ENCODE data around the gene PKN3. TPM values are rescaled to one million over a fixed set of nuclear protein-coding genes. Genes with fewer than 3 reads are reported as not detected.

PKN3 gene
- total RNA-seq, 2 experiments from 2014 or later, result 0.95 to 1.9 TPM

DNA sequence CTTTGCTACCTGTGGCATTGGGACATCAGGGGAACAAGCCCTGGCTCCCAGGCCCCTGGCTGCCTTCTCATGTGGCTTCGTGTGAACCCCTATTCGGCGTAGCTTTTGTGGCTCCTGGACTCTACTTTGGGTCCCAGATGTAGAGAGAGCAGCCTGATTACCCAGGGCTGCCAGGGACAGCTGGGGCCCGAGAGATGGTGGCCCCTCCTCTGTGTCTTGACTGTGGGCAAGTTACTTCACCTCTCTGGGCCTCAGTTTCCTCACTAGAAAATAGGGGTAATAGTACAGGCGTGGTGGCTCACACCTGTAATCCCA, 2.0 kb downstream of the PKN3 start:
- H3K27ac Mint-ChIP-seq, result no peak overlapping the region
- Histone ChIP-seq H3K9me3 (ENCODE audit: control insufficient read depth in 1 of 2, insufficient read depth in 1 of 2, low read length in 2 of 2) (peaks cover 0 to 3% of the 10 kb centered on the region in 2 experiments), H3K27ac (ENCODE audit: low read depth in 1 of 2, low read length in 2 of 2) (no peak overlapping the region), H3K27me3 (ENCODE audit: control insufficient read depth in 1 of 2, insufficient read depth in 2 of 2, low read length in 2 of 2) (no peaks in the 10 kb centered on the region), H3K36me3 (ENCODE audit: insufficient read depth, low read length) (no peaks in the 10 kb centered on the region), H3K4me3 (ENCODE audit: low read length) (no peak overlapping the region), H3K4me1 (ENCODE audit: insufficient read depth, low read length) (peaks cover 20% of the 10 kb centered on the region)
- DNase-seq (no peak), ATAC-seq (ENCODE audit: poor library complexity) (no peak)
- intact Hi-C loops (cut with DNase I, micrococcal nuclease), result loop anchor here (5.0 kb wide), 3 partner anchors 47 to 83 kb away; partner anchors contain the start of genes DYNC2I2 (in 1 of the 2), TBC1D13 (in 1 of the 2) and ZER1 (in 1 of the 2)
- H3K27me3 Mint-ChIP-seq, result no peaks in the 10 kb centered on the region
- H3K4me1 Mint-ChIP-seq (ENCODE audit: low read depth), result peaks cover 11% of the 10 kb centered on the region
- ChIA-PET CTCF (interaction anchor here (0.8 to 1.3 kb wide), 2 partner anchors 21 to 114 kb away, joined by 3 to 4 read pairs; partner anchors contain the start of gene ENDOG), POLR2A (interaction anchor here (1.0 kb wide), 1 partner anchor 20 kb away, joined by 5 read pairs; the partner anchor contains the start of gene ZDHHC12)
- no peaks in the 10 kb centered on the region for H3K36me3 Mint-ChIP-seq (ENCODE audit: low read depth)
- H3K4me3 Mint-ChIP-seq, result peak overlapping the region; percentile 78
- no peaks in the 10 kb centered on the region for H3K9me3 Mint-ChIP-seq
- TF ChIP-seq, protein P1, sequence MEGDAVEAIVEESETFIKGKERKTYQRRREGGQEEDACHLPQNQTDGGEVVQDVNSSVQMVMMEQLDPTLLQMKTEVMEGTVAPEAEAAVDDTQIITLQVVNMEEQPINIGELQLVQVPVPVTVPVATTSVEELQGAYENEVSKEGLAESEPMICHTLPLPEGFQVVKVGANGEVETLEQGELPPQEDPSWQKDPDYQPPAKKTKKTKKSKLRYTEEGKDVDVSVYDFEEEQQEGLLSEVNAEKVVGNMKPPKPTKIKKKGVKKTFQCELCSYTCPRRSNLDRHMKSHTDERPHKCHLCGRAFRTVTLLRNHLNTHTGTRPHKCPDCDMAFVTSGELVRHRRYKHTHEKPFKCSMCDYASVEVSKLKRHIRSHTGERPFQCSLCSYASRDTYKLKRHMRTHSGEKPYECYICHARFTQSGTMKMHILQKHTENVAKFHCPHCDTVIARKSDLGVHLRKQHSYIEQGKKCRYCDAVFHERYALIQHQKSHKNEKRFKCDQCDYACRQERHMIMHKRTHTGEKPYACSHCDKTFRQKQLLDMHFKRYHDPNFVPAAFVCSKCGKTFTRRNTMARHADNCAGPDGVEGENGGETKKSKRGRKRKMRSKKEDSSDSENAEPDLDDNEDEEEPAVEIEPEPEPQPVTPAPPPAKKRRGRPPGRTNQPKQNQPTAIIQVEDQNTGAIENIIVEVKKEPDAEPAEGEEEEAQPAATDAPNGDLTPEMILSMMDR (IDR thresholded peaks at IDR 0.05), result no peak

DNA sequence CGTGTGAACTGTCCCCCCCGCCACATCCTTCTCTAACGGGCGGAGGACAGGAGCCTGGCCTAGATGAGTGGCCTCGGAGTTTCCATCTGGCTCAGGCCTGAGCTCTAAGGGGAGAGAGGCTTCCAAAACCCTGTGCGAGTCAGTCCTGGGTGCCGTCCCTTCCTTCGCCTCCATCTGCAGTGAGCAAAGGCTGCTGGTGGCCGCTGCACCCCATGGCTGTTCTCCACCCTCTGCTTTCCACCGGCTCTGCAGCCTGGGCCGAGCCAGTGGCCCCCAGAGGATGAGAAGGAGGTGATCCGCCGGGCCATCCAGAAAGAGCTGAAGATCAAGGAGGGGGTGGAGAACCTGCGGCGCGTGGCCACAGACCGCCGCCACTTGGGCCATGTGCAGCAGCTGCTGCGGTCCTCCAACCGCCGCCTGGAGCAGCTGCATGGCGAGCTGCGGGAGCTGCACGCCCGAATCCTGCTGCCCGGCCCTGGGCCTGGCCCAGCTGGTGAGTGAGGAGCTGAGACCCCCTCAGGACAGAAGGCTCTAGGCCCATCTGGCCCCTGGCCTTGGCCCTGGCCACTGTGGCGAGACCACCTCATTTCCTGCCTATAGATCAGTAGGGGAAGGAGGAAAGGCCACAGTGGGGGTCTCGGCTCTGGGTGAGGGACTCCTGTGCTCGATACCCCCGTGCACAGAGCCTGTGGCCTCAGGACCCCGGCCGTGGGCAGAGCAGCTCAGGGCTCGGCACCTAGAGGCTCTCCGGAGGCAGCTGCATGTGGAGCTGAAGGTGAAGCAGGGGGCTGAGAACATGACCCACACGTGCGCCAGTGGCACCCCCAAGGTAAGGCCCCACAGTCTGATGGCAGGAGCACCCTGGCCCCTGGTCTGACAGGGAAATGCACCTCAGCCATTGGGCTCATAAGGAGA, 3.0 kb downstream of the PKN3 start:
- CTCF ChIA-PET, result interaction anchor here (0.5 to 1.3 kb wide), 2 partner anchors 113 to 259 kb away, joined by 3 to 4 read pairs; partner anchors contain the start of gene ENDOG
- peak in 1 of 14 experiments; percentile 21 for DNase-seq
- no peak overlapping the region for H3K4me3 Mint-ChIP-seq

DNA sequence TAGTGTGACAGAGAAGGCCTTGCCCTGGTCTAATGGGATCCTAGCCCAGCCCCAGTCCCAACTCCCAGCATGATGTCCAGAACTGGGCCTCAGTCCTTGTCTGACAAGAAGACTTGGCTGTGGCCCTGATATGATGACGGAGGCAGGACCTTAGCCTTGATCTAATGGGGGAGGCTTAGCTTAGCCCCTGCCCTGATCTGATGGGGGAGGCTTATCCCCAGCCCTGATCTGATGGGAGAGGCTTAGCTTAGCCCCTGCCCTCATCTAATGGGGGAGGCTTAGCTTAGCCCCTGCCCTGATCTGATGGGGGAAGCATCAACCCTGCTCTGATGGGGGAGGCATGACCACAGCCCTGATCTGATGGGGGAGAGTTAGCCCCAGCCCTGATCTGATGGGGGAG, 3.7 kb downstream of the PKN3 start:
- Mint-ChIP-seq H3K36me3 (ENCODE audit: low read depth) (no peaks in the 10 kb centered on the region), H3K4me3 (no peak overlapping the region), H3K27me3 (no peaks in the 10 kb centered on the region), H3K9me3 (no peaks in the 10 kb centered on the region), H3K27ac (no peak overlapping the region), H3K4me1 (ENCODE audit: low read depth) (peaks cover 11% of the 10 kb centered on the region)
- H3K4me1 ChIP-seq (ENCODE audit: insufficient read depth, low read length), result peaks cover 20% of the 10 kb centered on the region
- H3K9me3 ChIP-seq (ENCODE audit: control insufficient read depth in 1 of 2, insufficient read depth in 1 of 2, low read length in 2 of 2), result peaks cover 0 to 3% of the 10 kb centered on the region in 2 experiments
- H3K4me3 ChIP-seq (ENCODE audit: low read length), result no peak overlapping the region
- ATAC-seq (ENCODE audit: poor library complexity) (no peak), DNase-seq (peak in 1 of 14 experiments; percentile 11)
- no peaks in the 10 kb centered on the region for H3K27me3 ChIP-seq (ENCODE audit: control insufficient read depth in 1 of 2, insufficient read depth in 2 of 2, low read length in 2 of 2)
- CTCF ChIA-PET, result interaction anchor here (0.5 kb wide), 2 partner anchors 159 to 258 kb away, joined by 3 read pairs; no protein-coding TSS in a partner anchor
- TF ChIP-seq, protein P1 (IDR thresholded peaks at IDR 0.05), result no peak
- POLR2A ChIA-PET, result no interaction called here
- no peak overlapping the region for H3K27ac ChIP-seq (ENCODE audit: low read depth in 1 of 2, low read length in 2 of 2)
- no peaks in the 10 kb centered on the region for H3K36me3 ChIP-seq (ENCODE audit: insufficient read depth, low read length)
- intact Hi-C loops (cut with DNase I, micrococcal nuclease), result no loop called here

More for the DNA sequence above, 3.0 kb downstream of the PKN3 start:
- POLR2A ChIA-PET, result no interaction called here
- Histone ChIP-seq H3K27me3 (ENCODE audit: control insufficient read depth in 1 of 2, insufficient read depth in 2 of 2, low read length in 2 of 2) (no peaks in the 10 kb centered on the region), H3K4me3 (ENCODE audit: low read length) (no peak overlapping the region), H3K27ac (ENCODE audit: low read depth in 1 of 2, low read length in 2 of 2) (no peak overlapping the region), H3K4me1 (ENCODE audit: insufficient read depth, low read length) (peaks cover 20% of the 10 kb centered on the region), H3K9me3 (ENCODE audit: control insufficient read depth in 1 of 2, insufficient read depth in 1 of 2, low read length in 2 of 2) (peaks cover 0 to 3% of the 10 kb centered on the region in 2 experiments), H3K36me3 (ENCODE audit: insufficient read depth, low read length) (no peaks in the 10 kb centered on the region)
- Mint-ChIP-seq H3K36me3 (ENCODE audit: low read depth) (no peaks in the 10 kb centered on the region), H3K27ac (no peak overlapping the region), H3K9me3 (no peaks in the 10 kb centered on the region), H3K27me3 (no peaks in the 10 kb centered on the region), H3K4me1 (ENCODE audit: low read depth) (peaks cover 11% of the 10 kb centered on the region)
- intact Hi-C loops (cut with DNase I, micrococcal nuclease), result no loop called here
- TF ChIP-seq, protein P1 (IDR thresholded peaks at IDR 0.05), result no peak
- ATAC-seq (ENCODE audit: poor library complexity), result no peak

All from CD4-positive, alpha-beta T cell (primary cell).